ENCODE measurements around the gene ANKRD33B. TPM values are rescaled to one million over a fixed set of nuclear protein-coding genes. Genes with fewer than 3 reads are reported as not detected.

Gene ANKRD33B
- total RNA-seq, 1 experiment from 2014 or later = 6.9 TPM

GRCh38 chr5:10633271-10634049 lies 69.6 kb downstream of the ANKRD33B start:
- H3K4me1 ChIP-seq (ENCODE audit: insufficient read depth, low read length) = peaks cover 18% of the 10 kb centered on the region; the same call in 1 of the 2 replicates
- Mint-ChIP-seq H3K27me3 (ENCODE audit: low read depth) (peaks cover 13% of the 10 kb centered on the region), H3K4me1 (peaks cover 57 to 58% of the 10 kb centered on the region in 2 experiments), H3K36me3 (ENCODE audit: insufficient read depth in 1 of 3, low read depth in 3 of 3) (peaks cover 0 to 1% (median 1%) of the 10 kb centered on the region in 3 experiments; a peak in 3 of 7 replicates), H3K4me3 (no peak overlapping the region), H3K9me3 (peaks cover 0 to 1% of the 10 kb centered on the region in 2 experiments; a peak in 2 of 5 replicates), H3K27ac (no peak overlapping the region)
- H4K20me1 ChIP-seq (ENCODE audit: control insufficient read depth, insufficient read depth, insufficient read length) = no peaks in the 10 kb centered on the region
- TF ChIP-seq, protein P1, sequence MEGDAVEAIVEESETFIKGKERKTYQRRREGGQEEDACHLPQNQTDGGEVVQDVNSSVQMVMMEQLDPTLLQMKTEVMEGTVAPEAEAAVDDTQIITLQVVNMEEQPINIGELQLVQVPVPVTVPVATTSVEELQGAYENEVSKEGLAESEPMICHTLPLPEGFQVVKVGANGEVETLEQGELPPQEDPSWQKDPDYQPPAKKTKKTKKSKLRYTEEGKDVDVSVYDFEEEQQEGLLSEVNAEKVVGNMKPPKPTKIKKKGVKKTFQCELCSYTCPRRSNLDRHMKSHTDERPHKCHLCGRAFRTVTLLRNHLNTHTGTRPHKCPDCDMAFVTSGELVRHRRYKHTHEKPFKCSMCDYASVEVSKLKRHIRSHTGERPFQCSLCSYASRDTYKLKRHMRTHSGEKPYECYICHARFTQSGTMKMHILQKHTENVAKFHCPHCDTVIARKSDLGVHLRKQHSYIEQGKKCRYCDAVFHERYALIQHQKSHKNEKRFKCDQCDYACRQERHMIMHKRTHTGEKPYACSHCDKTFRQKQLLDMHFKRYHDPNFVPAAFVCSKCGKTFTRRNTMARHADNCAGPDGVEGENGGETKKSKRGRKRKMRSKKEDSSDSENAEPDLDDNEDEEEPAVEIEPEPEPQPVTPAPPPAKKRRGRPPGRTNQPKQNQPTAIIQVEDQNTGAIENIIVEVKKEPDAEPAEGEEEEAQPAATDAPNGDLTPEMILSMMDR (conservative IDR thresholded peaks at IDR 0.05) = no peak
- no peaks in the 10 kb centered on the region for H3K9me3 ChIP-seq (ENCODE audit: control insufficient read depth, low read depth, low read length)
- H3K18ac ChIP-seq (ENCODE audit: insufficient read length, low read depth, low read length) = no peak overlapping the region
- H2AFZ ChIP-seq (ENCODE audit: low read length) = no peak overlapping the region
- H3K79me2 ChIP-seq (ENCODE audit: insufficient read depth, low read length) = peaks cover under 1% of the 10 kb centered on the region; the same call in 1 of the 2 replicates
- no peaks in the 10 kb centered on the region for H3K79me1 ChIP-seq (ENCODE audit: insufficient read depth, low read depth, low read length, poor library complexity, severe bottlenecking)
- H3K9ac ChIP-seq (ENCODE audit: extremely low read depth, insufficient read length, low read length) = no peak overlapping the region
- H3K56ac ChIP-seq (ENCODE audit: insufficient read length, low read depth, low read length) = no peak overlapping the region
- H2BK5ac ChIP-seq (ENCODE audit: insufficient read length, low read length) = no peak overlapping the region
- no peak overlapping the region for H3K27ac ChIP-seq (ENCODE audit: insufficient read length, low read depth, low read length)
- no peak overlapping the region for H4K5ac ChIP-seq (ENCODE audit: insufficient read length, low read depth, low read length)
- no peaks in the 10 kb centered on the region for H3K27me3 ChIP-seq (ENCODE audit: insufficient read depth, low read length)
- H3K14ac ChIP-seq (ENCODE audit: insufficient read depth, low read length) = no peak overlapping the region
- no peak overlapping the region for H4K91ac ChIP-seq (ENCODE audit: insufficient read length, low read depth, low read length)
- no peak overlapping the region for H3K4ac ChIP-seq (ENCODE audit: low read depth, low read length)
- H2BK15ac ChIP-seq (ENCODE audit: low read depth, low read length) = no peak overlapping the region
- H3T11ph ChIP-seq (ENCODE audit: low read length) = no peak overlapping the region
- no peak overlapping the region for H4K8ac ChIP-seq (replicated peaks; ENCODE audit: insufficient read length, low read depth, low read length)
- WGBS (ENCODE audit: extremely low coverage, insufficient read length, low lambda C conversion rate) = no CpG with 5 or more reads among the region's 28 CpGs
- H3K4me2 ChIP-seq (ENCODE audit: insufficient read depth, insufficient read length, low read length) = no peak overlapping the region
- no peak overlapping the region for H2AK5ac ChIP-seq (ENCODE audit: insufficient read length, low read length)
- H3K23ac ChIP-seq (ENCODE audit: insufficient read length, low read depth, low read length) = no peak overlapping the region
- H2BK20ac ChIP-seq (ENCODE audit: low read depth, low read length, poor library complexity, severe bottlenecking) = no peak overlapping the region
- no peak overlapping the region for H2BK120ac ChIP-seq (ENCODE audit: low read depth, low read length, poor library complexity, severe bottlenecking)
- DNase-seq = no peak
- H3K23me2 ChIP-seq (ENCODE audit: insufficient read length, low read depth, low read length, poor library complexity, severe bottlenecking) = peaks cover 5% of the 10 kb centered on the region
- no peak overlapping the region for H2BK12ac ChIP-seq (ENCODE audit: insufficient read length, low read depth, low read length)
